Amniotic epithelial cell (primary cell): ENCODE measurements around the gene WIPF2.
"Not testable (repeated sequence)": the region's sequence is repeated elsewhere in the genome, so short reads cannot be mapped to it uniquely, and the experiment has no call there.

Experiments
- DNase-seq: peaks from one replicate; pipeline ENCODE4 v3.0.0-alpha.2; 2010; ENCODE audit warnings: low read depth

The WIPF2 gene

GRCh38 chr17:40295488-40296436 is 76.7 kb downstream of the WIPF2 start:
- no peak for DNase-seq

GRCh38 chr17:40297511-40297910 is 78.4 kb downstream of the WIPF2 start:
- no peak for DNase-seq

- no peak for DNase-seq
Measured at GRCh38 chr17:40298726-40299125, 79.6 kb downstream of the WIPF2 start.

GRCh38 chr17:40299159-40299757 is 80.2 kb downstream of the WIPF2 start:
- peak; percentile 28 for DNase-seq

- DNase-seq, result no peak
Measured at GRCh38 chr17:40301315-40301714, 82.2 kb downstream of the WIPF2 start.

GRCh38 chr17:40303009-40303657 is 84.0 kb downstream of the WIPF2 start:
- peak; percentile 65 for DNase-seq

- peak; percentile 96 for DNase-seq
Measured at GRCh38 chr17:40303708-40304551, 84.8 kb downstream of the WIPF2 start.

GRCh38 chr17:40304552-40304863 is 85.4 kb downstream of the WIPF2 start:
- not testable (repeated sequence) for DNase-seq

- not testable (repeated sequence) for DNase-seq
Measured at GRCh38 chr17:40304866-40305265, 85.8 kb downstream of the WIPF2 start.

- no peak for DNase-seq
Measured at GRCh38 chr17:40306395-40306794, 87.3 kb downstream of the WIPF2 start.

- DNase-seq, result peak; percentile 67
Measured at GRCh38 chr17:40307001-40307730, 88.1 kb downstream of the WIPF2 start.

GRCh38 chr17:40307740-40308239 is 88.7 kb downstream of the WIPF2 start:
- peak; percentile 58 for DNase-seq

GRCh38 chr17:40309031-40309948 is 90.2 kb downstream of the WIPF2 start, which contains the start of gene RARA:
Gene RARA (plus strand): TSS chr17:40309180. CDS start chr17:40331219, 22,039 bp downstream.
- DNase-seq, result peak; percentile 63

- no peak for DNase-seq
Measured at GRCh38 chr17:40309949-40310510, 90.9 kb downstream of the WIPF2 start.

- no peak for DNase-seq
Measured at GRCh38 chr17:40310882-40311391, 91.8 kb downstream of the WIPF2 start.

GRCh38 chr17:40311575-40311974 is 92.5 kb downstream of the WIPF2 start:
- no peak for DNase-seq

- no peak for DNase-seq
Measured at GRCh38 chr17:40312131-40312731, 93.1 kb downstream of the WIPF2 start.

GRCh38 chr17:40312893-40313667 is 94.0 kb downstream of the WIPF2 start:
- no peak for DNase-seq
